HL-60 (cell line): Measurements from ENCODE around the gene CTNNA1.

ENCODE experiments used
- POLR2AphosphoS5 ChIP-seq: IDR thresholded peaks from 2 replicates; pipeline ENCODE4 v1.6.1; 2012; ENCODE audit warnings: low read depth
- TF ChIP-seq, protein P1 (sequence below): IDR thresholded peaks from one replicate; pipeline ENCODE4 v1.5.1; 2011; ENCODE audit warnings: low read length, control low read depth, inconsistent platforms; ENCODE audit not compliant: insufficient read depth
- TF ChIP-seq, protein P2 (sequence below): IDR thresholded peaks from 2 replicates; pipeline ENCODE4 v1.6.1; 2012; ENCODE audit warnings: low read depth; ENCODE audit not compliant: insufficient replicate concordance

DNA sequence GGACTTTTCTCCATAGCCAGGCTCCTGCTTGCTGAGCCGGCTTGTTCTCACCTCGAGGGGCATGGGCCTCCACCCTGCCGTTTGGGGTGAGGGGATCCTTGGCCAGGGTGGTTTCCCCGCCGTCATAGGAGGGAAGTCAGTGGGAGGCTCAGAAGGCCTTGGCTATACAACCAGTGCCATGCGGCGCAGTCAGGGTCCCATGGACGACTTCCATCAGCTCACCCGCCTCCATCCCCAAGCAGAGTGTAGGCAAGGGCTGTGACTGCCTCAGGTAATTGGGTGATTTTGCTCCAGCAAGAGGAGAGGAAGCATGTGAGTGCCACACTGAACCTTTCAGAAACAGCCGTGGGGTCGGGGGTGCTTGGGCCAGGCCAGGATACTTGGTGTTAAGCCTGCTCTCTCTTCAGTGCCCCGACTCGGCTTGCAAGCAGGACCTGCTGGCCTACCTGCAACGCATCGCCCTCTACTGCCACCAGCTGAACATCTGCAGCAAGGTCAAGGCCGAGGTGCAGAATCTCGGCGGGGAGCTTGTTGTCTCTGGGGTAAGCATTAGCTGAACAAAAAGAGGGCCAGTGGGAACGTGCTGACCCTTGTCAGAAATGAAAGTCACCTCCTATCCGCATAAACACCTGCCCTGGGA lies 179.1 kb downstream of the CTNNA1 start:
- TF ChIP-seq, protein P1, sequence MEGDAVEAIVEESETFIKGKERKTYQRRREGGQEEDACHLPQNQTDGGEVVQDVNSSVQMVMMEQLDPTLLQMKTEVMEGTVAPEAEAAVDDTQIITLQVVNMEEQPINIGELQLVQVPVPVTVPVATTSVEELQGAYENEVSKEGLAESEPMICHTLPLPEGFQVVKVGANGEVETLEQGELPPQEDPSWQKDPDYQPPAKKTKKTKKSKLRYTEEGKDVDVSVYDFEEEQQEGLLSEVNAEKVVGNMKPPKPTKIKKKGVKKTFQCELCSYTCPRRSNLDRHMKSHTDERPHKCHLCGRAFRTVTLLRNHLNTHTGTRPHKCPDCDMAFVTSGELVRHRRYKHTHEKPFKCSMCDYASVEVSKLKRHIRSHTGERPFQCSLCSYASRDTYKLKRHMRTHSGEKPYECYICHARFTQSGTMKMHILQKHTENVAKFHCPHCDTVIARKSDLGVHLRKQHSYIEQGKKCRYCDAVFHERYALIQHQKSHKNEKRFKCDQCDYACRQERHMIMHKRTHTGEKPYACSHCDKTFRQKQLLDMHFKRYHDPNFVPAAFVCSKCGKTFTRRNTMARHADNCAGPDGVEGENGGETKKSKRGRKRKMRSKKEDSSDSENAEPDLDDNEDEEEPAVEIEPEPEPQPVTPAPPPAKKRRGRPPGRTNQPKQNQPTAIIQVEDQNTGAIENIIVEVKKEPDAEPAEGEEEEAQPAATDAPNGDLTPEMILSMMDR, result no peak
- TF ChIP-seq, protein P2, sequence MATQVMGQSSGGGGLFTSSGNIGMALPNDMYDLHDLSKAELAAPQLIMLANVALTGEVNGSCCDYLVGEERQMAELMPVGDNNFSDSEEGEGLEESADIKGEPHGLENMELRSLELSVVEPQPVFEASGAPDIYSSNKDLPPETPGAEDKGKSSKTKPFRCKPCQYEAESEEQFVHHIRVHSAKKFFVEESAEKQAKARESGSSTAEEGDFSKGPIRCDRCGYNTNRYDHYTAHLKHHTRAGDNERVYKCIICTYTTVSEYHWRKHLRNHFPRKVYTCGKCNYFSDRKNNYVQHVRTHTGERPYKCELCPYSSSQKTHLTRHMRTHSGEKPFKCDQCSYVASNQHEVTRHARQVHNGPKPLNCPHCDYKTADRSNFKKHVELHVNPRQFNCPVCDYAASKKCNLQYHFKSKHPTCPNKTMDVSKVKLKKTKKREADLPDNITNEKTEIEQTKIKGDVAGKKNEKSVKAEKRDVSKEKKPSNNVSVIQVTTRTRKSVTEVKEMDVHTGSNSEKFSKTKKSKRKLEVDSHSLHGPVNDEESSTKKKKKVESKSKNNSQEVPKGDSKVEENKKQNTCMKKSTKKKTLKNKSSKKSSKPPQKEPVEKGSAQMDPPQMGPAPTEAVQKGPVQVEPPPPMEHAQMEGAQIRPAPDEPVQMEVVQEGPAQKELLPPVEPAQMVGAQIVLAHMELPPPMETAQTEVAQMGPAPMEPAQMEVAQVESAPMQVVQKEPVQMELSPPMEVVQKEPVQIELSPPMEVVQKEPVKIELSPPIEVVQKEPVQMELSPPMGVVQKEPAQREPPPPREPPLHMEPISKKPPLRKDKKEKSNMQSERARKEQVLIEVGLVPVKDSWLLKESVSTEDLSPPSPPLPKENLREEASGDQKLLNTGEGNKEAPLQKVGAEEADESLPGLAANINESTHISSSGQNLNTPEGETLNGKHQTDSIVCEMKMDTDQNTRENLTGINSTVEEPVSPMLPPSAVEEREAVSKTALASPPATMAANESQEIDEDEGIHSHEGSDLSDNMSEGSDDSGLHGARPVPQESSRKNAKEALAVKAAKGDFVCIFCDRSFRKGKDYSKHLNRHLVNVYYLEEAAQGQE, result no peak
- TF ChIP-seq POLR2AphosphoS5, result no peak
